ENCODE results near the gene MOK. TPM values are rescaled to one million over a fixed set of nuclear protein-coding genes. Genes with fewer than 3 reads are reported as not detected.

Gene MOK
- total RNA-seq, 1 donor: 86.1 TPM

DNA sequence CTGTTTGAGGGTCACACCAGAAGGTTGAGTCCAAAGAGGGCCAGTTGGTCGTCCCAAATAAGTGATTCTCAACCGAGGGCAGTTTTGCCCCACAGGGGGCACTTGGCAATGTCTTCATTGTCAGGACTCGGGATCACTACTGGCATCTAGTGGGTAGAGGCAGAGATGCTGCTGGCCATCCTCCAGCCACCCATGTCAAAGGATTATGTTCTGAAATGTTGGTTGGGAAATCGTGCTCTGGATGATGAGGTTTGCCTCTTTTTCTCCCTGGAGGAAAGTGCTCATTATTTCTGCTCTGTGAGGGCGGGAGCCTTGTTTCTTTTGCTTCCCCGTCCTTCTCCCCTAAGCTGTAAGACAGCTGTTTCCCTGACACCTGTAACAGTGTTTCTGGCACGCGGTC is 18.1 kb upstream of the MOK start:
- peak; percentile 96 for DNase-seq (ENCODE audit: insufficient read length, low spot score, missing footprints)
- no peaks in the 10 kb centered on the region for H3K27me3 ChIP-seq (ENCODE audit: insufficient read depth, low read length)
- peak overlapping the region; percentile 60 for H2AFZ ChIP-seq (ENCODE audit: low read length)
- TF ChIP-seq, protein P1, sequence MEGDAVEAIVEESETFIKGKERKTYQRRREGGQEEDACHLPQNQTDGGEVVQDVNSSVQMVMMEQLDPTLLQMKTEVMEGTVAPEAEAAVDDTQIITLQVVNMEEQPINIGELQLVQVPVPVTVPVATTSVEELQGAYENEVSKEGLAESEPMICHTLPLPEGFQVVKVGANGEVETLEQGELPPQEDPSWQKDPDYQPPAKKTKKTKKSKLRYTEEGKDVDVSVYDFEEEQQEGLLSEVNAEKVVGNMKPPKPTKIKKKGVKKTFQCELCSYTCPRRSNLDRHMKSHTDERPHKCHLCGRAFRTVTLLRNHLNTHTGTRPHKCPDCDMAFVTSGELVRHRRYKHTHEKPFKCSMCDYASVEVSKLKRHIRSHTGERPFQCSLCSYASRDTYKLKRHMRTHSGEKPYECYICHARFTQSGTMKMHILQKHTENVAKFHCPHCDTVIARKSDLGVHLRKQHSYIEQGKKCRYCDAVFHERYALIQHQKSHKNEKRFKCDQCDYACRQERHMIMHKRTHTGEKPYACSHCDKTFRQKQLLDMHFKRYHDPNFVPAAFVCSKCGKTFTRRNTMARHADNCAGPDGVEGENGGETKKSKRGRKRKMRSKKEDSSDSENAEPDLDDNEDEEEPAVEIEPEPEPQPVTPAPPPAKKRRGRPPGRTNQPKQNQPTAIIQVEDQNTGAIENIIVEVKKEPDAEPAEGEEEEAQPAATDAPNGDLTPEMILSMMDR (IDR thresholded peaks at IDR 0.05; ENCODE audit: extremely low read depth, low read depth, low read length): peak; percentile 92
- H3K4me2 ChIP-seq (ENCODE audit: insufficient read depth, low read length): peak overlapping the region; percentile 76
- H3K9me3 ChIP-seq (ENCODE audit: low read depth, low read length): no peaks in the 10 kb centered on the region
- H4K20me1 ChIP-seq (ENCODE audit: insufficient read depth, low read length): no peaks in the 10 kb centered on the region
- H3K4me3 ChIP-seq (ENCODE audit: insufficient read depth, low read length): peak overlapping the region; percentile 42
- peaks cover 25% of the 10 kb centered on the region for H3K79me2 ChIP-seq (ENCODE audit: insufficient read depth, low read length)
- peak overlapping the region; percentile 52 for H3K27ac ChIP-seq (ENCODE audit: low read depth, low read length)
- peaks cover 20% of the 10 kb centered on the region for H3K4me1 ChIP-seq (ENCODE audit: insufficient read depth, low read length)
- H3K36me3 ChIP-seq (ENCODE audit: insufficient read depth, low read length): peaks cover 20% of the 10 kb centered on the region

DNA sequence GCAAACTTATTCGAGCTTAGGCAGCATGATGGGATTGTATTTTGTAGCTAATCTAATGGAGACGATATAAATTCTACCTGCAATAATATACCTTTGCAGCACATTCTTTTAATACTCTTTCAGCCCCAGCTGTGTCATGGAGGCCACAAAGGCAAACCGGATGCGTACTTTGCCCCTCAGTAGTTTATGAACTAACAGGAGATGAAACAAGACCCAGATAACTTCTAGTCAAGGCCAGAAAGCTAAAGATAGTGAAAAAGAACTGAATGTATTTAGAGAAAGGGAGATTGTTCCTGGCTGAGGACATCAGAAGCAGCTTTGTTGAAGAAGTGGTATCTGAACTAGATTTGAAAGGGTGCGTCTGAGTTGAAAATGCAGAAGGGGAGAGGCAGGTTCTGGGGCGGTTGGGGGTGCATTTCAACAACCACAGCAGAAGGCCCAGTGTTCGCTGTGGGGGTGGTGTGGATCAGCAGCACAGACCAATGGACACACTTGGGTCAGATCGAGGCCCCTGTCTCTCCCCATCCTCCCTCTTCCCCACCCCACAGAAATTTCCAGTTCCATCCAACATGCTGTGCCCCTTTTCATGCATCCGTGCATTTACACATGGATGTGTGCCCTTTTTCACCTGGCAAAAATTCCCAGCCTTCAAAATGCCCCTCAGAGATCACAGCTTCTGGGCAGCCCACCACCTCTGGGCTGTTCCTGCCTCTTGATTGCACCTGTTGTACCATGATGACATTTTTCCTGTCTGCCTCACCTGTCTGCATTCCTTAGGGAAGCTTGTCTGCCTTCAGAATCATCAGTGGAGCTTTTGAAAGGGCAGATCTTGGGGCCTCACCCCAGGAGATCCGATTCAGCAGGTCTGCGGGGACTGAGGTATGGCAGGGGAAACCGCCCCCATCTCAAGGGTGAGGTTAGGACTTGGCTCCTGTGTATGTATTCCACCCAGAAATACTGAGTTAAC is 16.8 kb upstream of the MOK start:
- Histone ChIP-seq H3K4me1 (ENCODE audit: insufficient read depth, low read length) (peaks cover 28% of the 10 kb centered on the region), H4K20me1 (ENCODE audit: insufficient read depth, low read length) (no peaks in the 10 kb centered on the region), H3K79me2 (ENCODE audit: insufficient read depth, low read length) (peaks cover 25% of the 10 kb centered on the region), H3K4me3 (ENCODE audit: insufficient read depth, low read length) (no peak overlapping the region), H2AFZ (ENCODE audit: low read length) (no peak overlapping the region), H3K9me3 (ENCODE audit: low read depth, low read length) (no peaks in the 10 kb centered on the region), H3K27me3 (ENCODE audit: insufficient read depth, low read length) (no peaks in the 10 kb centered on the region), H3K27ac (ENCODE audit: low read depth, low read length) (no peak overlapping the region), H3K4me2 (ENCODE audit: insufficient read depth, low read length) (no peak overlapping the region), H3K36me3 (ENCODE audit: insufficient read depth, low read length) (peaks cover 17% of the 10 kb centered on the region)
- DNase-seq (ENCODE audit: insufficient read length, low spot score, missing footprints): no peak
- TF ChIP-seq, protein P1 (IDR thresholded peaks at IDR 0.05; ENCODE audit: extremely low read depth, low read depth, low read length): no peak

DNA sequence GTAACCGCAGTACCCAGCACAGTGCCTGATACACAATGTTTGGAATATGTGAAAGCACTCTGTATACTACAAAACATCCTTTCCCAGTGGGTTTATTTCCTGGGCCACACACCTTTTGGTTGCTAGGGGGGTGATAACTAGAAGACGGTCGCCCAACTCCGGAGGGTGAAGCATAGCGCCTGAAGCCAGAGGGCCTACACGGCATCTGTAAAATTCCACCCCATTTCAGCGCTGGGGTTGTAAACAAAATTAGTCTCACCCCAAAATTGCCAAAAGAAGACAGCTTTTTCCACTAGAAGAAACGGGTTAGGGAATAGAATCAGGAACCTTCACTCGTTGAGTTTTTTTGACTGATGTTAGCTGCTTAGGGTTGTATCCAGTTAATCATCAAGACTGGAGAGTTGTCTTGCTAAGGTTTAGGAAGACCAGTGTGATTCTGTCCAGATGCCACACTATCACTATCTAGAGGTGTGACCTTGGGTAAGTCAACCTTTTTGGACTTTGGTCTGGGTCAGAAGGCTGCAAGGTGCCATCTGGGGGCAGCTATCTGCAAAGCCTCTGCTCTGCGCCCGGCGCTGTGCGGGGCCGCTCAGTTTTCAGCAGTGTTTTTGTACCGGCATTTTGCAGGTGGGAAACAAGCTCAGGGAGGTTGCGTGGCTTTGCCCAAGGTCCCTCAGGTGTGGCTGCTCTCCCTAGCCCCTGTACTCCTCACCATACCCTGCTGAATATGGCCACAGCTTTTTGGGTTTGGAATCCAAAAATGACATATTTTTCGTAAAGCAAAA is 15.9 kb upstream of the MOK start:
- no peaks in the 10 kb centered on the region for H3K9me3 ChIP-seq (ENCODE audit: low read depth, low read length)
- TF ChIP-seq, protein P1 (IDR thresholded peaks at IDR 0.05; ENCODE audit: extremely low read depth, low read depth, low read length): no peak
- peaks cover 37% of the 10 kb centered on the region for H3K4me1 ChIP-seq (ENCODE audit: insufficient read depth, low read length)
- H4K20me1 ChIP-seq (ENCODE audit: insufficient read depth, low read length): no peaks in the 10 kb centered on the region
- peak overlapping the region; percentile 90 for H2AFZ ChIP-seq (ENCODE audit: low read length)
- DNase-seq (ENCODE audit: insufficient read length, low spot score, missing footprints): no peak
- H3K79me2 ChIP-seq (ENCODE audit: insufficient read depth, low read length): peaks cover 25% of the 10 kb centered on the region
- peaks cover 9% of the 10 kb centered on the region for H3K36me3 ChIP-seq (ENCODE audit: insufficient read depth, low read length)
- H3K4me3 ChIP-seq (ENCODE audit: insufficient read depth, low read length): peak overlapping the region; percentile 72
- peak overlapping the region; percentile 96 for H3K4me2 ChIP-seq (ENCODE audit: insufficient read depth, low read length)
- no peaks in the 10 kb centered on the region for H3K27me3 ChIP-seq (ENCODE audit: insufficient read depth, low read length)
- peak overlapping the region; percentile 77 for H3K27ac ChIP-seq (ENCODE audit: low read depth, low read length)

Measured in osteoblast (primary cell).